A375 (cell line): ENCODE data around the gene PEAK1. TPM values are rescaled to one million over a fixed set of nuclear protein-coding genes. Genes with fewer than 3 reads are reported as not detected.

Experiments used
- total RNA-seq: library from RNA; depleted of rRNA; stranded (reverse); fragments of >200 nt; shearing (Covaris generic); gene quantifications from 2 replicates; pipeline ENCODE4 v1.2.3, GENCODE V29; 2014; rRNA removed

PEAK1 gene
- total RNA-seq = 13.2 and 13.9 TPM in 2 replicates

GRCh38 chr15:77419836-77420609, at the start of gene PEAK1:
Gene PEAK1, minus strand, starts transcription at chr15:77420104. Its CDS starts 238,178 bp downstream, at chr15:77181926.

DNA sequence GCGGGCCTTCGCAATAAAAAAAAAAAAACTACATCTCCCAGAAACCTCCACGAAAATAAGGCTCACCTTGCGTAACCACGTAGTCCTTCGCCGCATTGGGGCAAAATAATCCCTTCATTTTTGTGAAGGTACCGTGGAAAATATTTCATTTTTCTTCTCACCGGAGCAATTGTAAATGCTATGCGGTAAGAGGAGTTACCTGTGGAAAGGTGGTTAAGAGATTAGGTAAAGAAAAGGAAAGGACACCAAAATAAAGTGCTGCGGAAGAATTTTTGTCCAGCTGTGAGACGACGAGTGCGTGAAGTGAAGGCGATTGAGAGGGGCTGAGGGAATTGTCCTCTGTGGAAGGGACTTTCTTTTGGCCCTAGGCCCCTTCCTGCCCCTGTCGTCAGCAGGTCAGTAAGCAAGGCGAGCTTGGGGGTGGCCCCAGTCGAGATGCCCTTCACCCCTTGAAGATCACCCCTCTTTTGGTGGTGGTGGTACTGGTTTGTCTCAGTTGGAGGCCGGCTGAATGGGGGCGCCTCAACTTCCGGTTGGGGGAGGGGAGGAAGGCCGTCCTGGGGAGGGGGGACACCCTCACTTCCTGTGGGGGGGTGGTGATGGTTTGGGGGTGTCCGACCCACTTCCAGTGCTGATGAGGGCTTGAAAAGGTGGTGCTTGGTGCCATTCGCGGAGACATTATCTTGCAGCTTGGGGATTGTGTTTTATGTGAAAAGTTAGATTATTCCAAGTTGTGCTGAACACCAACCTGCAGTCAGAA, 886 bp upstream of the PEAK1 start, which contains the start of gene HMG20A:
HMG20A (plus strand) TSS at position 279 of the 760 bp plus-strand sequence. CDS start 37,520 bp downstream, outside the sequence.

DNA sequence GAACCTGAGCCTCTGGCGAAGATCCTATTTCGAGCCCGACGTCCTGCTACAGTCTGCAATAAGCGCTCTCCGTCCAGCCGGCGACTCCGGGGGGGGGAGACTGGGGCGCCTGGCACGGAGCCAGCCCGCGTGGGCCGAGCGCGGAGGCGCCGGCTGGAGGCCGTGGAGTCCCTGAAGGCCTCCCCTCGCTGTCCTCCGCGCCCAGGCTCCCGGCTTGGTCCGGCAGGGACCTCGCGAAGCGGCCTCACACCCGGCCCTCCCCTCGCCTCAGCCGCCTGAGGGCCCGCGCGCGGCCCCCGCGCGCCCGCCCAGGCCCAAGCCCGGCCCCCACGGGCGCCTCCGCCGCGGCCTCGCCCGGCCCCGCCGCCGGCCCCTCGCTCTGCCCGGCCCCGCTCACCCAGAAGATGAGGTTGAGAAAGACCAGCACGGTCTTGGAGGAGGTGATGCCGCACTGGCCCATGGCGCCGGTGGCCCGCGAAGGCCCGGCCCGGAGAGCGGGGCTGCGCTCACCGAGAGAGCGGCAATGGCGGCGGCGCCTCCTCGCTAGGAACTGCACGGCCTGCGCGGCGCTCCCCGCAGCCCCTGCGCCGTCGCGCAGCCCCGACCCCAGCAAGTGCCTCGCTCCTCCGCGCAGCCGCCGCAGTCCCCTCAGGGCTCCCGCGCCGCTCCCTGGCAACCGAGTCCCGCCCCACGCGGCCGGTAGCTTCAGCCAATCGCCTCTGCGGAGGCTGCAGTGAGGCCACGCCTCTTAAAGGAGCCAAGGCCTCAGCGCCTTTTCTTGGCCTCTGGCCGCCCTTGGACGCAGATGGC, 349.2 kb downstream of the PEAK1 start, which contains the start of gene TSPAN3:
TSPAN3 (minus strand) TSS at position 615 of the 810 bp plus-strand sequence; CDS start at position 460, 155 bp downstream.

Other genes with a start within 250 kb of the PEAK1 start
- 30.0 and 42.0 TPM in 2 replicates for gene HMG20A, start 784 bp upstream of the PEAK1 start, total RNA-seq
- gene LINGO1, start 212.8 kb upstream of the PEAK1 start, total RNA-seq = not detected in 2 replicates